ENCODE measurements around the gene FUT2. TPM values are rescaled to one million over a fixed set of nuclear protein-coding genes. Genes with fewer than 3 reads are reported as not detected.
A peak's percentile ranks its signal among the peaks of the same experiment; 100 is the strongest.

The FUT2 gene
- total RNA-seq, 2 experiments from 2014 or later = not detected

- peaks cover 4% of the 10 kb centered on the region for H3K27me3 Mint-ChIP-seq
- peaks cover 4% of the 10 kb centered on the region for H3K4me1 Mint-ChIP-seq
- H3K36me3 Mint-ChIP-seq = peaks cover 11% of the 10 kb centered on the region
- no peak overlapping the region for H3K27ac Mint-ChIP-seq
- H3K9me3 Mint-ChIP-seq = peaks cover 6% of the 10 kb centered on the region
- DNase-seq (no peak), ATAC-seq (ENCODE audit: low read depth) (no peak)
- POLR2A ChIA-PET = interaction anchor here (0.7 kb wide), 1 partner anchor 130 kb away, joined by 3 read pairs; no protein-coding TSS in a partner anchor
- no peak overlapping the region for H3K4me3 Mint-ChIP-seq
Measured at GRCh38 chr19:48731452-48731851, 35.7 kb downstream of the FUT2 start.

- no peak for ATAC-seq (ENCODE audit: low read depth)
- Mint-ChIP-seq H3K27ac (no peak overlapping the region), H3K9me3 (no peaks in the 10 kb centered on the region), H3K36me3 (peaks cover 2% of the 10 kb centered on the region), H3K4me1 (peaks cover 7% of the 10 kb centered on the region), H3K27me3 (peaks cover 4% of the 10 kb centered on the region), H3K4me3 (no peak overlapping the region)
- POLR2A ChIA-PET = interaction anchor here (0.7 kb wide), 1 partner anchor 60 kb away, joined by 3 read pairs; no protein-coding TSS in a partner anchor
- DNase-seq = no peak
Measured at GRCh38 chr19:48734625-48735024, 38.9 kb downstream of the FUT2 start.

- Mint-ChIP-seq H3K27ac (no peak overlapping the region), H3K36me3 (peaks cover 2% of the 10 kb centered on the region), H3K4me1 (peaks cover 9% of the 10 kb centered on the region), H3K9me3 (no peaks in the 10 kb centered on the region), H3K4me3 (no peak overlapping the region), H3K27me3 (peaks cover 8% of the 10 kb centered on the region)
- DNase-seq (no peak), ATAC-seq (ENCODE audit: low read depth) (no peak)
- POLR2A ChIA-PET = interaction anchor here (0.7 kb wide), 2 partner anchors 61 to 994 kb away, joined by 3 read pairs; no protein-coding TSS in a partner anchor
Measured at GRCh38 chr19:48735031-48735615, 39.4 kb downstream of the FUT2 start.

- H3K27ac Mint-ChIP-seq = no peak overlapping the region
- peaks cover 21% of the 10 kb centered on the region for H3K27me3 Mint-ChIP-seq
- H3K4me3 Mint-ChIP-seq = no peak overlapping the region
- POLR2A ChIA-PET = interaction anchor here (0.7 kb wide), 1 partner anchor 143 kb away, joined by 3 read pairs; no protein-coding TSS in a partner anchor
- no peak for DNase-seq
- ATAC-seq (ENCODE audit: low read depth) = no peak
- peaks cover 11% of the 10 kb centered on the region for H3K4me1 Mint-ChIP-seq
- H3K36me3 Mint-ChIP-seq = no peaks in the 10 kb centered on the region
- H3K9me3 Mint-ChIP-seq = no peaks in the 10 kb centered on the region
Measured at GRCh38 chr19:48737360-48737998, 41.7 kb downstream of the FUT2 start.

GRCh38 chr19:48738557-48739403, 43.0 kb downstream of the FUT2 start:
- POLR2A ChIA-PET = interaction anchor here (0.7 to 2.4 kb wide), 6 partner anchors 11 to 93 kb away, joined by 3 to 9 read pairs (median 4); partner anchors contain the start of gene CA11
- Mint-ChIP-seq H3K36me3 (no peaks in the 10 kb centered on the region), H3K4me3 (peak overlapping the region; percentile 66), H3K9me3 (no peaks in the 10 kb centered on the region), H3K27me3 (peaks cover 23% of the 10 kb centered on the region), H3K27ac (peak overlapping the region; percentile 61), H3K4me1 (peaks cover 11% of the 10 kb centered on the region)
- ATAC-seq (ENCODE audit: low read depth) (peak; percentile 97), DNase-seq (peak; percentile 93)

GRCh38 chr19:48739404-48740163, 43.8 kb downstream of the FUT2 start:
- Mint-ChIP-seq H3K9me3 (no peaks in the 10 kb centered on the region), H3K4me1 (peaks cover 11% of the 10 kb centered on the region), H3K36me3 (no peaks in the 10 kb centered on the region), H3K27ac (no peak overlapping the region), H3K27me3 (peaks cover 25% of the 10 kb centered on the region), H3K4me3 (no peak overlapping the region)
- ATAC-seq (ENCODE audit: low read depth) (no peak), DNase-seq (no peak)
- POLR2A ChIA-PET = interaction anchor here (0.7 to 2.4 kb wide), 6 partner anchors 12 to 94 kb away, joined by 3 to 9 read pairs (median 4); partner anchors contain the start of gene CA11

GRCh38 chr19:48740164-48740972, 44.6 kb downstream of the FUT2 start, which contains the start of gene RASIP1:
Gene RASIP1 (minus strand): TSS chr19:48740610. CDS start chr19:48740282, 328 bp downstream.
- DNase-seq (no peak), ATAC-seq (ENCODE audit: low read depth) (no peak)
- Mint-ChIP-seq H3K36me3 (no peaks in the 10 kb centered on the region), H3K4me1 (peaks cover 11% of the 10 kb centered on the region), H3K27me3 (peaks cover 24% of the 10 kb centered on the region), H3K4me3 (no peak within 1 kb of the TSS), H3K9me3 (no peaks in the 10 kb centered on the region), H3K27ac (no peak within 1 kb of the TSS)
- POLR2A ChIA-PET = interaction anchor here (0.8 to 2.4 kb wide), 2 partner anchors 11 to 16 kb away, joined by 4 to 7 read pairs; no protein-coding TSS in a partner anchor

GRCh38 chr19:48741129-48741999, 45.6 kb downstream of the FUT2 start:
- ATAC-seq (ENCODE audit: low read depth) (no peak), DNase-seq (peak; percentile 67)
- POLR2A ChIA-PET = no interaction called here
- H3K27ac Mint-ChIP-seq = no peak overlapping the region
- H3K27me3 Mint-ChIP-seq = peaks cover 34% of the 10 kb centered on the region
- H3K4me3 Mint-ChIP-seq = no peak overlapping the region
- no peaks in the 10 kb centered on the region for H3K9me3 Mint-ChIP-seq
- no peaks in the 10 kb centered on the region for H3K36me3 Mint-ChIP-seq
- H3K4me1 Mint-ChIP-seq = peaks cover 15% of the 10 kb centered on the region

GRCh38 chr19:48742096-48742495, 46.3 kb downstream of the FUT2 start:
- H3K27me3 Mint-ChIP-seq = peaks cover 36% of the 10 kb centered on the region
- no peak for DNase-seq
- H3K9me3 Mint-ChIP-seq = no peaks in the 10 kb centered on the region
- POLR2A ChIA-PET = no interaction called here
- no peak for ATAC-seq (ENCODE audit: low read depth)
- H3K4me1 Mint-ChIP-seq = peaks cover 16% of the 10 kb centered on the region
- H3K36me3 Mint-ChIP-seq = no peaks in the 10 kb centered on the region
- no peak overlapping the region for H3K27ac Mint-ChIP-seq
- H3K4me3 Mint-ChIP-seq = no peak overlapping the region

GRCh38 chr19:48745208-48745995, 49.6 kb downstream of the FUT2 start:
- H3K36me3 Mint-ChIP-seq = no peaks in the 10 kb centered on the region
- H3K4me1 Mint-ChIP-seq = peaks cover 8% of the 10 kb centered on the region
- ATAC-seq (ENCODE audit: low read depth) = peak; percentile 57
- no peak for DNase-seq
- no peaks in the 10 kb centered on the region for H3K9me3 Mint-ChIP-seq
- peaks cover 30% of the 10 kb centered on the region for H3K27me3 Mint-ChIP-seq
- no peak overlapping the region for H3K27ac Mint-ChIP-seq
- POLR2A ChIA-PET = interaction anchor here (1.2 kb wide), 1 partner anchor 24 kb away, joined by 3 read pairs; no protein-coding TSS in a partner anchor
- H3K4me3 Mint-ChIP-seq = no peak overlapping the region

- H3K4me3 Mint-ChIP-seq = no peak overlapping the region
- H3K27ac Mint-ChIP-seq = no peak overlapping the region
Measured at GRCh38 chr19:48746110-48746509, 50.3 kb downstream of the FUT2 start.

More at GRCh38 chr19:48746110-48746509, 50.3 kb downstream of the FUT2 start:
- DNase-seq (no peak), ATAC-seq (ENCODE audit: low read depth) (no peak)
- POLR2A ChIA-PET = no interaction called here
- no peaks in the 10 kb centered on the region for H3K9me3 Mint-ChIP-seq
- H3K36me3 Mint-ChIP-seq = no peaks in the 10 kb centered on the region
- H3K27me3 Mint-ChIP-seq = peaks cover 28% of the 10 kb centered on the region
- H3K4me1 Mint-ChIP-seq = peaks cover 9% of the 10 kb centered on the region
